Upper lobe of left lung (tissue), 6 donors: ENCODE results near the gene CNTNAP5. TPM values are rescaled to one million over a fixed set of nuclear protein-coding genes. Genes with fewer than 3 reads are reported as not detected.

Experiments
- ATAC-seq, 2 donors: fragments of 200-7000 bp; cut with Tn5 transposase; one replicate each; pipeline ENCODE4 v1.9.1; 2022; ENCODE audit warnings: mild to moderate bottlenecking in 2 of 2, moderate library complexity in 2 of 2; ENCODE audit not compliant: low FRiP score in 2 of 2
- DNase-seq, 2 donors: peaks; one replicate each; pipeline ENCODE4 v3.0.0-alpha.2; 2019 to 2020
- H3K27ac ChIP-seq, 4 donors: fragments of 200-600 bp; sonication (generic); one replicate each; pipeline ENCODE4 v1.5.1; 2016 to 2019
- H3K27me3 ChIP-seq, 4 donors: fragments of 200-600 bp; sonication (generic); one replicate each; pipeline ENCODE4 v1.5.1; 2017 to 2019
- H3K36me3 ChIP-seq, 4 donors: fragments of 200-600 bp; sonication (generic); one replicate each; pipeline ENCODE4 v1.5.1; 2016 to 2019
- H3K4me1 ChIP-seq, 4 donors: fragments of 200-600 bp; sonication (generic); one replicate each; pipeline ENCODE4 v1.5.1; 2018 to 2019
- H3K4me3 ChIP-seq, 4 donors: fragments of 200-600 bp; sonication (generic); one replicate each; pipeline ENCODE4 v1.5.1; 2017 to 2019; ENCODE audit warnings: mild to moderate bottlenecking in 2 of 4, moderate library complexity in 1 of 4
- H3K9me3 ChIP-seq, 4 donors: fragments of 200-600 bp; sonication (generic); one replicate each; pipeline ENCODE4 v1.5.1; 2018 to 2019
- EP300 ChIP-seq, 4 donors: sonication (generic); formaldehyde crosslinking; IDR thresholded peaks; one replicate each; pipeline ENCODE4 v1.5.1; 2017; ENCODE audit warnings: antibody characterized with exemption in 4 of 4, control low read depth in 2 of 4
- POLR2A ChIP-seq, 4 donors: fragments of 450-650 bp; IDR thresholded peaks; one replicate each; pipeline ENCODE4 v1.5.1; 2016 to 2017; ENCODE audit warnings: antibody characterized with exemption in 4 of 4, mild to moderate bottlenecking in 2 of 4
- POLR2AphosphoS5 ChIP-seq, 2 donors: sonication (generic); formaldehyde crosslinking; IDR thresholded peaks; one replicate each; pipeline ENCODE4 v1.5.1; 2017; ENCODE audit warnings: antibody characterized with exemption in 2 of 2
- WGBS, 2 donors: methylation state at CpG; one replicate each; pipeline ENCODE4 v1.1.5; 2017 to 2018; 5-methylcytosine and 5-hydroxymethylcytosine counted together
- total RNA-seq, 6 donors: library from RNA; depleted of rRNA in 4 of 6; stranded (reverse); fragments of >200 nt in 4 of 6; gene quantifications; one replicate each; pipeline versions ENCODE4 v1.1.0 to v1.2.1, GENCODE V29; 2016 to 2021
- TF ChIP-seq, protein P1 (sequence below), 6 experiments: fragments of 450-650 bp in 4 of 6; fragments of 200-600 bp in 2 of 6; sonication (generic) in 2 of 6; IDR thresholded peaks; one replicate each; pipeline ENCODE4 v1.5.1; 2016 to 2019; ENCODE audit warnings: antibody characterized with exemption in 6 of 6
- donor health status: DM: no; HTN: no; CAD: no; lungs with moderate emphysema.
- donor health status: DM: no; HTN: yes; CAD: no; lungs with severe emphysema.

Gene CNTNAP5
- total RNA-seq, 6 donors from 2014 or later: not detected

- WGBS, 2 donors: 94 to 95% methylated on average over 4 of the region's 4 CpGs
- no peak overlapping the region for H3K27ac ChIP-seq
- H3K36me3 ChIP-seq: no peaks in the 10 kb centered on the region
- no peak for ATAC-seq
- no peaks in the 10 kb centered on the region for H3K4me1 ChIP-seq
- no peak for DNase-seq
- no peak for TF ChIP-seq POLR2A (IDR thresholded peaks at IDR 0.05)
- TF ChIP-seq, protein P1, sequence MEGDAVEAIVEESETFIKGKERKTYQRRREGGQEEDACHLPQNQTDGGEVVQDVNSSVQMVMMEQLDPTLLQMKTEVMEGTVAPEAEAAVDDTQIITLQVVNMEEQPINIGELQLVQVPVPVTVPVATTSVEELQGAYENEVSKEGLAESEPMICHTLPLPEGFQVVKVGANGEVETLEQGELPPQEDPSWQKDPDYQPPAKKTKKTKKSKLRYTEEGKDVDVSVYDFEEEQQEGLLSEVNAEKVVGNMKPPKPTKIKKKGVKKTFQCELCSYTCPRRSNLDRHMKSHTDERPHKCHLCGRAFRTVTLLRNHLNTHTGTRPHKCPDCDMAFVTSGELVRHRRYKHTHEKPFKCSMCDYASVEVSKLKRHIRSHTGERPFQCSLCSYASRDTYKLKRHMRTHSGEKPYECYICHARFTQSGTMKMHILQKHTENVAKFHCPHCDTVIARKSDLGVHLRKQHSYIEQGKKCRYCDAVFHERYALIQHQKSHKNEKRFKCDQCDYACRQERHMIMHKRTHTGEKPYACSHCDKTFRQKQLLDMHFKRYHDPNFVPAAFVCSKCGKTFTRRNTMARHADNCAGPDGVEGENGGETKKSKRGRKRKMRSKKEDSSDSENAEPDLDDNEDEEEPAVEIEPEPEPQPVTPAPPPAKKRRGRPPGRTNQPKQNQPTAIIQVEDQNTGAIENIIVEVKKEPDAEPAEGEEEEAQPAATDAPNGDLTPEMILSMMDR (IDR thresholded peaks at IDR 0.05): no peak
- TF ChIP-seq POLR2AphosphoS5 (IDR thresholded peaks at IDR 0.05): no peak
- no peak for TF ChIP-seq EP300 (IDR thresholded peaks at IDR 0.05)
- no peak overlapping the region for H3K4me3 ChIP-seq
- no peaks in the 10 kb centered on the region for H3K9me3 ChIP-seq
- no peaks in the 10 kb centered on the region for H3K27me3 ChIP-seq
Measured at GRCh38 chr2:124584615-124585014, 559.5 kb downstream of the CNTNAP5 start.

- TF ChIP-seq, protein P1 (IDR thresholded peaks at IDR 0.05): no peak
- TF ChIP-seq POLR2A (IDR thresholded peaks at IDR 0.05) (no peak), EP300 (IDR thresholded peaks at IDR 0.05) (no peak), POLR2AphosphoS5 (IDR thresholded peaks at IDR 0.05) (no peak)
- Histone ChIP-seq H3K9me3 (no peaks in the 10 kb centered on the region), H3K4me3 (no peak overlapping the region), H3K27me3 (no peaks in the 10 kb centered on the region), H3K4me1 (no peaks in the 10 kb centered on the region), H3K36me3 (no peaks in the 10 kb centered on the region), H3K27ac (no peak overlapping the region)
- DNase-seq (no peak), ATAC-seq (no peak)
- WGBS, 2 donors: 67 to 75% methylated on average over 1 of the region's 1 CpG
Measured at GRCh38 chr2:124585277-124585676, 560.2 kb downstream of the CNTNAP5 start.

DNA sequence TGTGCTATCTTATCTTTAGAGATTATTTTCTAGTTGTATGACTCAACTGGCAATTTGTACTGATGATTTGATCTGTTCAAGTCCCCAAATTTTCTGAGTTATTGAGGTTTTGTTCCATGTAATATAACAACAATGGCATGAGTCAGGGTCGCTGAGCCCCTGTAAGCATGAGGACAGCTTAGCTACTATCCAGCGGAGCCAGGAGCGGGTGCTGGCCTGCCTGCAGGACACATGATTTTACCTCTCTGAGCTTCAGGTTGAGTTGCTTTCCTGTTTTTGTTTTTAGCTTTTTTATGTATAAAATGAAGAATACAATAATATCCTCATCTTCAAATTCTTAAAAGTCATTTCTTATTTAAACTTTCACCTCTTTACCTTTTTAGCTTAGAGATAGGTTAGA, 561.1 kb downstream of the CNTNAP5 start:
- DNase-seq (peak in 1 of 2 donors; percentile 17), ATAC-seq (no peak)
- H3K4me3 ChIP-seq: no peak overlapping the region
- no peaks in the 10 kb centered on the region for H3K36me3 ChIP-seq
- no peaks in the 10 kb centered on the region for H3K9me3 ChIP-seq
- no peak for TF ChIP-seq POLR2A (IDR thresholded peaks at IDR 0.05)
- TF ChIP-seq, protein P1 (IDR thresholded peaks at IDR 0.05): no peak
- no peak for TF ChIP-seq POLR2AphosphoS5 (IDR thresholded peaks at IDR 0.05)
- no peak for TF ChIP-seq EP300 (IDR thresholded peaks at IDR 0.05)
- H3K27ac ChIP-seq: no peak overlapping the region
- no peaks in the 10 kb centered on the region for H3K27me3 ChIP-seq
- H3K4me1 ChIP-seq: no peaks in the 10 kb centered on the region
- 94 to 96% methylated on average over 3 of the region's 3 CpGs for WGBS, 2 donors

GRCh38 chr2:124586835-124587234, 561.7 kb downstream of the CNTNAP5 start:
- Histone ChIP-seq H3K9me3 (no peaks in the 10 kb centered on the region), H3K36me3 (no peaks in the 10 kb centered on the region), H3K27ac (no peak overlapping the region), H3K27me3 (no peaks in the 10 kb centered on the region), H3K4me1 (no peaks in the 10 kb centered on the region), H3K4me3 (no peak overlapping the region)
- ATAC-seq (no peak), DNase-seq (no peak)
- 83 to 91% methylated on average over 2 of the region's 2 CpGs for WGBS, 2 donors
- TF ChIP-seq EP300 (IDR thresholded peaks at IDR 0.05) (no peak), POLR2A (IDR thresholded peaks at IDR 0.05) (no peak), POLR2AphosphoS5 (IDR thresholded peaks at IDR 0.05) (no peak)
- TF ChIP-seq, protein P1 (IDR thresholded peaks at IDR 0.05): no peak

DNA sequence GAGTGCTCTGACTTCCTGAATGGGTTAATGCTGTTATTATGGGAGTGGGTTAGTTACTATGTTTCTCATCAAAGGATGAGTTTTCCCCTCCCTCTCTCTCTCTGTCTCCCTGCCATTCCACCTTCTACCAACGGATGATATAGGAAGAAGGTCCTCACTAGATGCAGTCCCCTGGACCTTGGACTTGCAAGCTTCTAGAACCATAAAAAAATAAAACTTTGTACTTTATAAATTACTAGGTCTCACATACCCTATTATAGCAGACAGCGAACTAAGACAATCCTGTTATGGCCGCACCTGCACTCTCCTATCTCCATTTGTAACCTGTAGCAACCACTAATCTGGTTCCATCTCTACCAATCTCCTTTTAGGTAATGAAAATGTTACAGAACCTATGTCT, 564.9 kb downstream of the CNTNAP5 start:
- no peak for ATAC-seq
- Histone ChIP-seq H3K27me3 (no peaks in the 10 kb centered on the region), H3K9me3 (no peaks in the 10 kb centered on the region), H3K4me3 (no peak overlapping the region), H3K36me3 (no peaks in the 10 kb centered on the region), H3K4me1 (no peaks in the 10 kb centered on the region), H3K27ac (no peak overlapping the region)
- WGBS, 2 donors: 90 to 94% methylated on average over 3 of the region's 3 CpGs
- TF ChIP-seq EP300 (IDR thresholded peaks at IDR 0.05) (no peak), POLR2A (IDR thresholded peaks at IDR 0.05) (no peak), POLR2AphosphoS5 (IDR thresholded peaks at IDR 0.05) (no peak)
- TF ChIP-seq, protein P1 (IDR thresholded peaks at IDR 0.05): no peak
- no peak for DNase-seq
